Neural progenitor cell (in vitro differentiated cells): ENCODE results near the gene NUTM2D.
"Not testable (repeated sequence)": the region's sequence is repeated elsewhere in the genome, so short reads cannot be mapped to it uniquely, and the experiment has no call there.

Experiments used
- CTCF ChIP-seq: fragments of 200-600 bp; sonication (generic); IDR thresholded peaks from 2 replicates; pipeline ENCODE4 v1.5.1; 2017; ENCODE audit warnings: antibody characterized with exemption, mild to moderate bottlenecking
- EZH2 ChIP-seq: fragments of 200-600 bp; sonication (generic); IDR thresholded peaks from 2 replicates; pipeline ENCODE4 v1.6.1; 2017; ENCODE audit warnings: antibody characterized with exemption, mild to moderate bottlenecking, moderate library complexity

GRCh38 chr10:87332687-87333086 lies 24.9 kb upstream of the NUTM2D start:
- TF ChIP-seq CTCF, EZH2: not testable (repeated sequence)
